HEK293 (cell line): ENCODE results near the gene RBM15B.

ENCODE experiments used
- GLI4 ChIP-seq: fragments of 450-650 bp; formaldehyde crosslinking; IDR thresholded peaks from 2 replicates; pipeline ENCODE4 v1.5.1; 2016; ENCODE audit warnings: missing biosample characterization, missing genetic modification characterization
- GLIS2 ChIP-seq: fragments of 450-650 bp; formaldehyde crosslinking; IDR thresholded peaks from 2 replicates; pipeline ENCODE4 v1.5.1; 2016; ENCODE audit warnings: missing biosample characterization, missing genetic modification characterization
- KLF16 ChIP-seq: fragments of 450-650 bp; formaldehyde crosslinking; IDR thresholded peaks from 2 replicates; pipeline ENCODE4 v1.5.1; 2017; ENCODE audit warnings: missing biosample characterization, missing genetic modification characterization
- KLF8 ChIP-seq: fragments of 450-650 bp; formaldehyde crosslinking; IDR thresholded peaks from 2 replicates; pipeline ENCODE4 v1.5.1; 2016; ENCODE audit warnings: missing biosample characterization, missing genetic modification characterization
- KLF9 ChIP-seq: fragments of 450-650 bp; formaldehyde crosslinking; IDR thresholded peaks from 2 replicates; pipeline ENCODE4 v1.5.1; 2016; ENCODE audit warnings: missing biosample characterization, missing genetic modification characterization, low read depth
- REPIN1 ChIP-seq: fragments of 450-650 bp; formaldehyde crosslinking; IDR thresholded peaks from 2 replicates; pipeline ENCODE4 v1.5.1; 2017; ENCODE audit warnings: missing biosample characterization, missing genetic modification characterization, low read depth
- SP7 ChIP-seq: fragments of 450-650 bp; formaldehyde crosslinking; IDR thresholded peaks from 2 replicates; pipeline ENCODE4 v1.5.1; 2016; ENCODE audit warnings: missing biosample characterization, missing genetic modification characterization
- TCF7L2 ChIP-seq: IDR thresholded peaks from 2 replicates; pipeline ENCODE4 v1.6.1; 2011; ENCODE audit warnings: low read depth, mild to moderate bottlenecking, inconsistent platforms, low read length, moderate library complexity, borderline replicate concordance
- ZBTB20 ChIP-seq: fragments of 450-650 bp; formaldehyde crosslinking; IDR thresholded peaks from 2 replicates; pipeline ENCODE4 v1.5.1; 2016; ENCODE audit warnings: missing biosample characterization, missing genetic modification characterization
- ZIC2 ChIP-seq: fragments of 450-650 bp; formaldehyde crosslinking; IDR thresholded peaks from 2 replicates; pipeline ENCODE4 v1.5.1; 2016; ENCODE audit warnings: missing biosample characterization, missing genetic modification characterization
- ZNF133 ChIP-seq: fragments of 450-650 bp; formaldehyde crosslinking; IDR thresholded peaks from 2 replicates; pipeline ENCODE4 v1.5.1; 2016; ENCODE audit warnings: missing biosample characterization, missing genetic modification characterization
- ZNF155 ChIP-seq: fragments of 450-650 bp; formaldehyde crosslinking; IDR thresholded peaks from 2 replicates; pipeline ENCODE4 v1.5.1; 2016; ENCODE audit warnings: missing biosample characterization, missing genetic modification characterization
- ZNF157 ChIP-seq: fragments of 450-650 bp; formaldehyde crosslinking; IDR thresholded peaks from 2 replicates; pipeline ENCODE4 v1.5.1; 2016; ENCODE audit warnings: missing biosample characterization, missing genetic modification characterization
- ZNF23 ChIP-seq: fragments of 450-650 bp; formaldehyde crosslinking; IDR thresholded peaks from 2 replicates; pipeline ENCODE4 v1.5.1; 2016; ENCODE audit warnings: missing biosample characterization, missing genetic modification characterization, borderline replicate concordance
- ZNF292 ChIP-seq: fragments of 450-650 bp; formaldehyde crosslinking; IDR thresholded peaks from 2 replicates; pipeline ENCODE4 v1.5.1; 2016; ENCODE audit warnings: low read depth, missing biosample characterization, missing genetic modification characterization, borderline replicate concordance
- ZNF335 ChIP-seq: fragments of 450-650 bp; formaldehyde crosslinking; conservative IDR thresholded peaks from 2 replicates; pipeline ENCODE4 v1.5.1; 2016; ENCODE audit warnings: missing biosample characterization, missing genetic modification characterization
- ZNF341 ChIP-seq: fragments of 450-650 bp; formaldehyde crosslinking; IDR thresholded peaks from 2 replicates; pipeline ENCODE4; 2016; ENCODE audit warnings: low read depth, missing biosample characterization, missing genetic modification characterization
- ZNF350 ChIP-seq: fragments of 450-650 bp; formaldehyde crosslinking; IDR thresholded peaks from 2 replicates; pipeline ENCODE4 v1.5.0; 2017; ENCODE audit warnings: missing biosample characterization, mild to moderate bottlenecking, missing genetic modification characterization
- ZNF426 ChIP-seq: fragments of 450-650 bp; formaldehyde crosslinking; IDR thresholded peaks from 2 replicates; pipeline ENCODE4 v1.5.1; 2017; ENCODE audit warnings: missing biosample characterization, missing genetic modification characterization, mild to moderate bottlenecking, inconsistent platforms, moderate library complexity
- ZNF548 ChIP-seq: fragments of 450-650 bp; formaldehyde crosslinking; IDR thresholded peaks from 2 replicates; pipeline ENCODE4 v1.5.1; 2016; ENCODE audit warnings: missing biosample characterization, missing genetic modification characterization
- ZNF624 ChIP-seq: fragments of 450-650 bp; formaldehyde crosslinking; IDR thresholded peaks from 2 replicates; pipeline ENCODE4 v1.5.1; 2017; ENCODE audit warnings: missing biosample characterization, missing genetic modification characterization
- ZNF629 ChIP-seq: fragments of 450-650 bp; formaldehyde crosslinking; IDR thresholded peaks from 2 replicates; pipeline ENCODE4 v1.5.1; 2017; ENCODE audit warnings: missing biosample characterization, missing genetic modification characterization
- ZNF768 ChIP-seq: fragments of 450-650 bp; formaldehyde crosslinking; IDR thresholded peaks from 2 replicates; pipeline ENCODE4 v1.5.1; 2018; ENCODE audit warnings: missing biosample characterization, mild to moderate bottlenecking, missing genetic modification characterization
- ZNF776 ChIP-seq: fragments of 450-650 bp; formaldehyde crosslinking; IDR thresholded peaks from 2 replicates; pipeline ENCODE4 v1.5.0; 2017; ENCODE audit warnings: missing biosample characterization, missing genetic modification characterization, borderline replicate concordance
- ZNF791 ChIP-seq: fragments of 450-650 bp; formaldehyde crosslinking; IDR thresholded peaks from 2 replicates; pipeline ENCODE4 v1.5.1; 2016; ENCODE audit warnings: missing biosample characterization, missing genetic modification characterization
- ZNF792 ChIP-seq: fragments of 450-650 bp; formaldehyde crosslinking; IDR thresholded peaks from 2 replicates; pipeline ENCODE4 v1.5.1; 2016; ENCODE audit warnings: missing biosample characterization, missing genetic modification characterization
- ZSCAN16 ChIP-seq: fragments of 450-650 bp; formaldehyde crosslinking; IDR thresholded peaks from 2 replicates; pipeline ENCODE4 v1.5.1; 2016; ENCODE audit warnings: missing biosample characterization, missing genetic modification characterization
- TF ChIP-seq, protein P1 (sequence below): sonication (generic); formaldehyde crosslinking; IDR thresholded peaks from 2 replicates; pipeline ENCODE4 v1.8.1; 2022; ENCODE audit warnings: mild to moderate bottlenecking, moderate library complexity, missing genetic modification reagents
- TF ChIP-seq, protein P2 (sequence below): fragments of 450-650 bp; formaldehyde crosslinking; IDR thresholded peaks from 2 replicates; pipeline ENCODE4 v1.5.1; 2017; ENCODE audit warnings: missing biosample characterization, missing genetic modification characterization
- TF ChIP-seq, protein P3 (sequence below): fragments of 450-650 bp; formaldehyde crosslinking; IDR thresholded peaks from 2 replicates; pipeline ENCODE4 v1.5.1; 2016; ENCODE audit warnings: missing biosample characterization, missing genetic modification characterization
- TF ChIP-seq, protein P4 (sequence below): fragments of 450-650 bp; formaldehyde crosslinking; IDR thresholded peaks from 2 replicates; pipeline ENCODE4 v1.5.1; 2017; ENCODE audit warnings: missing biosample characterization, missing genetic modification characterization
- TF ChIP-seq, protein P5 (sequence below): fragments of 450-650 bp; formaldehyde crosslinking; IDR thresholded peaks from 2 replicates; pipeline ENCODE4 v1.5.1; 2016; ENCODE audit warnings: missing biosample characterization, missing genetic modification characterization
- TF ChIP-seq, protein P6 (sequence below): fragments of 450-650 bp; formaldehyde crosslinking; IDR thresholded peaks from 2 replicates; pipeline ENCODE4 v1.5.1; 2016; ENCODE audit warnings: missing biosample characterization, missing genetic modification characterization

Gene RBM15B

DNA sequence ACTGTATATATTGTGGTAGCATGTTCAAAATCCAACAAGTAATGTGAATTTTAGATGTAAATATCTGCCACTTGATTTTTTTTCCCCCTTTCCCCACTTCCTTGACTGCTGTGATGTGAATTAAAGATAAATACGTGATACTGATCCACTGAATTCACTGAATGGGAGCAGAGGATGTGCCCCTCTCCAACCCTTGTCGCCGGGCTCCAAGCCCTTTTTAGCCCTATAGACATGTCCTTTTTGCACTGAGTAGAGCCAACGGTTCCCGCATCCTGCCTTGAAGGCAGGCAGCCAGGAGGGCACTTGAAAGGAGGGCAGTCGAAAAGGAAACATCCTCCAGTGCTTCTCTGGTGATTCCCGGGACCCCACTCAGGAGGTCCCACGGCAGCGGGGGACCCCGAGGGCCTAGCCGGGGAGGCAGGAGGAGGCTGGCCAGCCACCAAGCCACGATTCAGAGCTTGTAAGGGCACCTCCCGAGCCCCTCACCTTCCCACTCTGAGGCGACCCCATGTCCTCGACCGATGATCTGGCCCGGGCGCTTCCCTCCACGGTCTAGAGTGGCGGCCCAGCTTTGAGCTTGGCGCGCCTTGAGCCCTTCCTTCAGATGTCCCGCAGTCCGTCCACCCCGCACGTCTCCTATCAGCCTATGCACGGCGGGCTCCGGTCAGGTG, 6.9 kb upstream of the RBM15B start (continued):
- TF ChIP-seq, protein P1, sequence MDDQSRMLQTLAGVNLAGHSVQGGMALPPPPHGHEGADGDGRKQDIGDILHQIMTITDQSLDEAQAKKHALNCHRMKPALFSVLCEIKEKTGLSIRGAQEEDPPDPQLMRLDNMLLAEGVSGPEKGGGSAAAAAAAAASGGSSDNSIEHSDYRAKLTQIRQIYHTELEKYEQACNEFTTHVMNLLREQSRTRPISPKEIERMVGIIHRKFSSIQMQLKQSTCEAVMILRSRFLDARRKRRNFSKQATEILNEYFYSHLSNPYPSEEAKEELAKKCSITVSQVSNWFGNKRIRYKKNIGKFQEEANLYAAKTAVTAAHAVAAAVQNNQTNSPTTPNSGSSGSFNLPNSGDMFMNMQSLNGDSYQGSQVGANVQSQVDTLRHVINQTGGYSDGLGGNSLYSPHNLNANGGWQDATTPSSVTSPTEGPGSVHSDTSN (CRISPR knock-in tag): no peak
- TF ChIP-seq ZNF350 (tag by site-specific recombination) (no peak), ZNF776 (tag by site-specific recombination) (no peak), ZNF548 (tag by site-specific recombination) (no peak), ZNF792 (tag by site-specific recombination) (no peak), KLF16 (no peak), ZNF629 (no peak), ZNF624 (no peak), ZNF768 (tag by site-specific recombination) (no peak), ZNF335 (tag by site-specific recombination) (peak; percentile 85), ZNF791 (tag by site-specific recombination) (no peak), ZSCAN16 (tag by site-specific recombination) (no peak), ZIC2 (no peak; the same call in 1 of the 2 replicates), ZNF23 (tag by site-specific recombination) (no peak), ZNF133 (no peak), REPIN1 (tag by site-specific recombination) (no peak), ZNF292 (tag by site-specific recombination) (no peak), ZBTB20 (tag by site-specific recombination) (peak; percentile 98), SP7 (tag by site-specific recombination) (0 out of 2 replicates have a peak, but pooled peaks have one; percentile 18), ZNF157 (tag by site-specific recombination) (no peak), ZNF341 (tag by site-specific recombination) (peak; percentile 29; the same call in 1 of the 2 replicates), KLF8 (tag by site-specific recombination) (no peak), GLI4 (tag by site-specific recombination) (no peak), ZNF155 (no peak), KLF9 (tag by site-specific recombination) (no peak), TCF7L2 (no peak), ZNF426 (tag by site-specific recombination) (no peak), GLIS2 (tag by site-specific recombination) (no peak)
- TF ChIP-seq, protein P2, sequence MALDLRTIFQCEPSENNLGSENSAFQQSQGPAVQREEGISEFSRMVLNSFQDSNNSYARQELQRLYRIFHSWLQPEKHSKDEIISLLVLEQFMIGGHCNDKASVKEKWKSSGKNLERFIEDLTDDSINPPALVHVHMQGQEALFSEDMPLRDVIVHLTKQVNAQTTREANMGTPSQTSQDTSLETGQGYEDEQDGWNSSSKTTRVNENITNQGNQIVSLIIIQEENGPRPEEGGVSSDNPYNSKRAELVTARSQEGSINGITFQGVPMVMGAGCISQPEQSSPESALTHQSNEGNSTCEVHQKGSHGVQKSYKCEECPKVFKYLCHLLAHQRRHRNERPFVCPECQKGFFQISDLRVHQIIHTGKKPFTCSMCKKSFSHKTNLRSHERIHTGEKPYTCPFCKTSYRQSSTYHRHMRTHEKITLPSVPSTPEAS (tag by site-specific recombination): no peak
- TF ChIP-seq, protein P3, sequence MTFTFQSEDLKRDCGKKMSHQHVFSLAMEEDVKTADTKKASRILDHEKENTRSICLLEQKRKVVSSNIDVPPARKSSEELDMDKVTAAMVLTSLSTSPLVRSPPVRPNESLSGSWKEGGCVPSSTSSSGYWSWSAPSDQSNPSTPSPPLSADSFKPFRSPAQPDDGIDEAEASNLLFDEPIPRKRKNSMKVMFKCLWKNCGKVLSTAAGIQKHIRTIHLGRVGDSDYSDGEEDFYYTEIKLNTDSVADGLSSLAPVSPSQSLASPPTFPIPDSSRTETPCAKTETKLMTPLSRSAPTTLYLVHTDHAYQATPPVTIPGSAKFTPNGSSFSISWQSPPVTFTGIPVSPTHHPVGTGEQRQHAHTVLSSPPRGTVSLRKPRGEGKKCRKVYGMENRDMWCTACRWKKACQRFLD (tag by site-specific recombination): no peak
- TF ChIP-seq, protein P4, sequence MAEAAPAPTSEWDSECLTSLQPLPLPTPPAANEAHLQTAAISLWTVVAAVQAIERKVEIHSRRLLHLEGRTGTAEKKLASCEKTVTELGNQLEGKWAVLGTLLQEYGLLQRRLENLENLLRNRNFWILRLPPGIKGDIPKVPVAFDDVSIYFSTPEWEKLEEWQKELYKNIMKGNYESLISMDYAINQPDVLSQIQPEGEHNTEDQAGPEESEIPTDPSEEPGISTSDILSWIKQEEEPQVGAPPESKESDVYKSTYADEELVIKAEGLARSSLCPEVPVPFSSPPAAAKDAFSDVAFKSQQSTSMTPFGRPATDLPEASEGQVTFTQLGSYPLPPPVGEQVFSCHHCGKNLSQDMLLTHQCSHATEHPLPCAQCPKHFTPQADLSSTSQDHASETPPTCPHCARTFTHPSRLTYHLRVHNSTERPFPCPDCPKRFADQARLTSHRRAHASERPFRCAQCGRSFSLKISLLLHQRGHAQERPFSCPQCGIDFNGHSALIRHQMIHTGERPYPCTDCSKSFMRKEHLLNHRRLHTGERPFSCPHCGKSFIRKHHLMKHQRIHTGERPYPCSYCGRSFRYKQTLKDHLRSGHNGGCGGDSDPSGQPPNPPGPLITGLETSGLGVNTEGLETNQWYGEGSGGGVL (tag by site-specific recombination): peak; percentile 29
- TF ChIP-seq, protein P5, sequence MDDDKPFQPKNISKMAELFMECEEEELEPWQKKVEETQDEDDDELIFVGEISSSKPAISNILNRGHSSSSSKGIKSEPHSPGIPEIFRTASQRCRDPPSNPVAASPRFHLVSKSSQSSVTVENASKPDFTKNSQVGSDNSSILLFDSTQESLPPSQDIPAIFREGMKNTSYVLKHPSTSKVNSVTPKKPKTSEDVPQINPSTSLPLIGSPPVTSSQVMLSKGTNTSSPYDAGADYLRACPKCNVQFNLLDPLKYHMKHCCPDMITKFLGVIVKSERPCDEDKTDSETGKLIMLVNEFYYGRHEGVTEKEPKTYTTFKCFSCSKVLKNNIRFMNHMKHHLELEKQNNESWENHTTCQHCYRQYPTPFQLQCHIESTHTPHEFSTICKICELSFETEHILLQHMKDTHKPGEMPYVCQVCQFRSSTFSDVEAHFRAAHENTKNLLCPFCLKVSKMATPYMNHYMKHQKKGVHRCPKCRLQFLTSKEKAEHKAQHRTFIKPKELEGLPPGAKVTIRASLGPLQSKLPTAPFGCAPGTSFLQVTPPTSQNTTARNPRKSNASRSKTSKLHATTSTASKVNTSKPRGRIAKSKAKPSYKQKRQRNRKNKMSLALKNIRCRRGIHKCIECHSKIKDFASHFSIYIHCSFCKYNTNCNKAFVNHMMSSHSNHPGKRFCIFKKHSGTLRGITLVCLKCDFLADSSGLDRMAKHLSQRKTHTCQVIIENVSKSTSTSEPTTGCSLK (tag by site-specific recombination): no peak
- TF ChIP-seq, protein P6, sequence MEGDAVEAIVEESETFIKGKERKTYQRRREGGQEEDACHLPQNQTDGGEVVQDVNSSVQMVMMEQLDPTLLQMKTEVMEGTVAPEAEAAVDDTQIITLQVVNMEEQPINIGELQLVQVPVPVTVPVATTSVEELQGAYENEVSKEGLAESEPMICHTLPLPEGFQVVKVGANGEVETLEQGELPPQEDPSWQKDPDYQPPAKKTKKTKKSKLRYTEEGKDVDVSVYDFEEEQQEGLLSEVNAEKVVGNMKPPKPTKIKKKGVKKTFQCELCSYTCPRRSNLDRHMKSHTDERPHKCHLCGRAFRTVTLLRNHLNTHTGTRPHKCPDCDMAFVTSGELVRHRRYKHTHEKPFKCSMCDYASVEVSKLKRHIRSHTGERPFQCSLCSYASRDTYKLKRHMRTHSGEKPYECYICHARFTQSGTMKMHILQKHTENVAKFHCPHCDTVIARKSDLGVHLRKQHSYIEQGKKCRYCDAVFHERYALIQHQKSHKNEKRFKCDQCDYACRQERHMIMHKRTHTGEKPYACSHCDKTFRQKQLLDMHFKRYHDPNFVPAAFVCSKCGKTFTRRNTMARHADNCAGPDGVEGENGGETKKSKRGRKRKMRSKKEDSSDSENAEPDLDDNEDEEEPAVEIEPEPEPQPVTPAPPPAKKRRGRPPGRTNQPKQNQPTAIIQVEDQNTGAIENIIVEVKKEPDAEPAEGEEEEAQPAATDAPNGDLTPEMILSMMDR (tag by site-specific recombination): no peak
